CD14-positive monocyte (primary cell): ENCODE measurements around the gene RASGRP3. TPM values are rescaled to one million over a fixed set of nuclear protein-coding genes. Genes with fewer than 3 reads are reported as not detected.

Source experiments
- DNase-seq, 3 donors: peaks; one replicate each; pipeline ENCODE4 v3.0.0-alpha.2; 2011 to 2022
- H2AFZ ChIP-seq: 2 replicates; pipeline ENCODE4 v1.6.0; 2012; ENCODE audit warnings: mild to moderate bottlenecking, low read depth, low read length, inconsistent platforms; ENCODE audit not compliant: insufficient read depth, poor library complexity, severe bottlenecking
- H3K27ac ChIP-seq, 2 donors: 1 replicate in 1 of 2; 2 replicates in 1 of 2; pipeline ENCODE4 v1.5.1; 2012 to 2013; ENCODE audit warnings: low read length in 2 of 2, control low read depth in 1 of 2, inconsistent platforms in 1 of 2, low read depth in 1 of 2, mild to moderate bottlenecking in 1 of 2
- H3K27me3 ChIP-seq, 2 donors: one replicate each; pipeline versions ENCODE4 v1.6.0 to v1.6.1; 2011 to 2013; ENCODE audit warnings: low read length in 2 of 2; ENCODE audit not compliant: control insufficient read depth in 2 of 2, insufficient read depth in 2 of 2
- H3K36me3 ChIP-seq, 2 donors: replicated peaks in 1 of 2; 1 replicate in 1 of 2; 2 replicates in 1 of 2; pipeline versions ENCODE4 v1.5.1 to v1.6.1; 2012 to 2013; ENCODE audit warnings: low read length in 2 of 2, control low read depth in 1 of 2, inconsistent platforms in 1 of 2, mild to moderate bottlenecking in 1 of 2; ENCODE audit not compliant: insufficient read depth in 2 of 2, control insufficient read depth in 1 of 2
- H3K4me1 ChIP-seq, 2 donors: 1 replicate in 1 of 2; 2 replicates in 1 of 2; pipeline versions ENCODE4 v1.5.1 to v1.6.1; 2012 to 2013; ENCODE audit warnings: low read length in 2 of 2, control low read depth in 1 of 2, inconsistent platforms in 1 of 2, mild to moderate bottlenecking in 1 of 2, moderate library complexity in 1 of 2; ENCODE audit not compliant: insufficient read depth in 2 of 2, control insufficient read depth in 1 of 2
- H3K4me2 ChIP-seq: replicated peaks from 2 replicates; pipeline ENCODE3; 2012; ENCODE audit warnings: low read length, moderate library complexity, mild to moderate bottlenecking; ENCODE audit not compliant: poor library complexity, severe bottlenecking; ENCODE audit errors: extremely low read depth
- H3K4me3 ChIP-seq, 3 experiments: fragments of 200-600 bp in 1 of 3; sonication (generic) in 1 of 3; replicated peaks in 1 of 3; 1 replicate in 2 of 3; 2 replicates in 1 of 3; pipeline ENCODE4 v1.5.1; 2011 to 2013; ENCODE audit warnings: low read length in 3 of 3, mild to moderate bottlenecking in 3 of 3, control low read depth in 2 of 3, low read depth in 2 of 3, inconsistent platforms in 1 of 3, moderate library complexity in 1 of 3
- H3K79me2 ChIP-seq: 2 replicates; pipeline ENCODE4 v1.6.0; 2012; ENCODE audit warnings: mild to moderate bottlenecking, control low read depth, inconsistent platforms, low read length, moderate library complexity; ENCODE audit not compliant: insufficient read depth
- H3K9ac ChIP-seq: 2 replicates; pipeline ENCODE4 v1.6.0; 2017; ENCODE audit warnings: low read length, mild to moderate bottlenecking; ENCODE audit not compliant: insufficient read depth, poor library complexity, severe bottlenecking
- H3K9me3 ChIP-seq, 2 donors: replicated peaks in 1 of 2; 1 replicate in 1 of 2; 2 replicates in 1 of 2; pipeline versions ENCODE4 v1.5.1 to v1.6.1; 2012 to 2013; ENCODE audit warnings: low read length in 2 of 2, control low read depth in 1 of 2; ENCODE audit not compliant: control insufficient read depth in 1 of 2, insufficient read depth in 1 of 2
- H4K20me1 ChIP-seq: 2 replicates; pipeline ENCODE4 v1.6.0; 2012; ENCODE audit warnings: mild to moderate bottlenecking, low read length, control low read depth, moderate library complexity; ENCODE audit not compliant: insufficient read depth
- H3K27ac Mint-ChIP-seq, 7 donors: one replicate each; pipeline ENCODE4 v1.8.0; 2020; ENCODE audit warnings: mild to moderate bottlenecking in 7 of 7, mixed read lengths in 7 of 7, moderate library complexity in 6 of 7, inconsistent platforms in 2 of 7
- H3K27me3 Mint-ChIP-seq, 3 donors: one replicate each; pipeline ENCODE4 v1.8.0; 2021 to 2022; ENCODE audit warnings: low read depth in 3 of 3, mild to moderate bottlenecking in 3 of 3, mixed read lengths in 3 of 3, moderate library complexity in 3 of 3, inconsistent platforms in 1 of 3
- H3K36me3 Mint-ChIP-seq, 2 donors: one replicate each; pipeline ENCODE4 v1.8.0; 2020; ENCODE audit warnings: mixed read lengths in 2 of 2, inconsistent platforms in 1 of 2, mild to moderate bottlenecking in 1 of 2
- H3K4me1 Mint-ChIP-seq: one replicate; pipeline ENCODE4 v1.8.0; 2020; ENCODE audit warnings: mild to moderate bottlenecking, mixed read lengths
- H3K4me3 Mint-ChIP-seq, 2 donors: one replicate each; pipeline ENCODE4 v1.8.0; 2020; ENCODE audit warnings: mild to moderate bottlenecking in 2 of 2, mixed read lengths in 2 of 2, moderate library complexity in 1 of 2
- H3K9me3 Mint-ChIP-seq, 7 donors: one replicate each; pipeline ENCODE4 v1.8.0; 2020 to 2022; ENCODE audit warnings: mixed read lengths in 7 of 7, mild to moderate bottlenecking in 6 of 7, moderate library complexity in 6 of 7, inconsistent platforms in 2 of 7
- CTCF ChIP-seq: fragments of 200-600 bp; IDR thresholded peaks from one replicate; pipeline ENCODE4 v1.8.0; 2022; ENCODE audit warnings: antibody characterized with exemption, mild to moderate bottlenecking
- WGBS: methylation state at CpG from one replicate; pipeline ENCODE4 v1.1.5; 2013; ENCODE audit warnings: missing lambda C conversion rate; ENCODE audit not compliant: insufficient coverage; 5-methylcytosine and 5-hydroxymethylcytosine counted together
- intact Hi-C, 2 donors: fragments of 100-400 bp; cut with micrococcal nuclease; formaldehyde crosslinking; loops; one replicate each; pipeline versions ENCODE4 v1.15.0 to v1.15.1; 2023
- polyA plus RNA-seq, 3 donors: library from polyadenylated mRNA; depleted of rRNA in 1 of 3; unstranded in 2 of 3; stranded (reverse) in 1 of 3; fragments of 300-500 nt in 2 of 3; fragments of >200 nt in 1 of 3; fragmentation: Illumina TruSeq in 2 of 3; gene quantifications; 1 replicate in 2 of 3; 2 replicates in 1 of 3; pipeline ENCODE4 v1.2.3, GENCODE V29; 2012 to 2021

Gene RASGRP3
- polyA plus RNA-seq, 3 donors = 0.62 to 0.89 (median 0.84) TPM

GRCh38 chr2:33513480-33513879, 37.0 kb downstream of the RASGRP3 start:
- no peak overlapping the region for H3K4me3 Mint-ChIP-seq
- Histone ChIP-seq H3K9me3 (no peaks in the 10 kb centered on the region), H3K9ac (no peak overlapping the region), H3K4me2 (no peak overlapping the region), H3K4me3 (no peak overlapping the region), H3K4me1 (no peaks in the 10 kb centered on the region), H4K20me1 (no peaks in the 10 kb centered on the region), H3K79me2 (no peaks in the 10 kb centered on the region), H3K36me3 (no peaks in the 10 kb centered on the region), H2AFZ (no peak overlapping the region), H3K27me3 (no peaks in the 10 kb centered on the region), H3K27ac (no peak overlapping the region)
- H3K9me3 Mint-ChIP-seq = peaks cover 0 to 2% (median 0%) of the 10 kb centered on the region in 7 donors
- H3K36me3 Mint-ChIP-seq = no peaks in the 10 kb centered on the region
- H3K27ac Mint-ChIP-seq = no peak overlapping the region
- intact Hi-C loops = no loop called here
- H3K4me1 Mint-ChIP-seq = no peaks in the 10 kb centered on the region
- TF ChIP-seq CTCF = no peak
- DNase-seq = no peak
- no peaks in the 10 kb centered on the region for H3K27me3 Mint-ChIP-seq
- 80% methylated on average over 1 of the region's 3 CpGs for WGBS

- Histone ChIP-seq H3K36me3 (no peaks in the 10 kb centered on the region), H3K27ac (no peak overlapping the region), H3K27me3 (no peaks in the 10 kb centered on the region), H3K4me2 (no peak overlapping the region), H3K4me1 (no peaks in the 10 kb centered on the region), H3K79me2 (no peaks in the 10 kb centered on the region), H3K9ac (no peak overlapping the region), H2AFZ (no peak overlapping the region), H3K4me3 (no peak overlapping the region), H4K20me1 (no peaks in the 10 kb centered on the region), H3K9me3 (no peaks in the 10 kb centered on the region)
- no CpG with 5 or more reads among the region's 2 CpGs for WGBS
- no peak for TF ChIP-seq CTCF
- DNase-seq = no peak
- Mint-ChIP-seq H3K36me3 (no peaks in the 10 kb centered on the region), H3K4me1 (no peaks in the 10 kb centered on the region), H3K27me3 (peaks cover 0 to 4% (median 0%) of the 10 kb centered on the region in 3 donors), H3K4me3 (no peak overlapping the region), H3K27ac (no peak overlapping the region), H3K9me3 (no peaks in the 10 kb centered on the region)
- intact Hi-C loops = no loop called here
Measured at GRCh38 chr2:33516456-33516995, 40.1 kb downstream of the RASGRP3 start.
